GM12878 (cell line): ENCODE measurements around the gene TCF15. TPM values are rescaled to one million over a fixed set of nuclear protein-coding genes. Genes with fewer than 3 reads are reported as not detected.

Experiments used
- ATAC-seq: fragments of 200-7000 bp; cut with Tn5 transposase; 3 replicates; pipeline ENCODE4 v1.9.1; 2020; ENCODE audit warnings: mild to moderate bottlenecking, moderate library complexity
- BruUV-seq: library from RNA; stranded (reverse); fragments of 400-500 nt; replicated peaks from 2 replicates; lab custom pipeline; 2021; lab: Mats Ljungman, UMichigan
- CTCF ChIA-PET: fragments of 300-600 bp; sonication (Branson Sonifier 250); formaldehyde crosslinking; extraction: SDS; loops from one replicate; lab custom pipeline; 2021; ENCODE audit warnings: inconsistent platforms; lab: Yijun Ruan, JAX
- POLR2A ChIA-PET: fragments of 350-600 bp; formaldehyde crosslinking; extraction: SDS; loops from one replicate; lab custom pipeline; 2021; ENCODE audit warnings: inconsistent platforms; lab: Charles Lee
- RAD21 ChIA-PET: fragments of 300-600 bp; sonication (Branson Sonifier 250); formaldehyde crosslinking; loops from one replicate; lab custom pipeline; 2023; ENCODE audit warnings: antibody characterized with exemption; ENCODE audit not compliant: unreplicated experiment; lab: Charles Lee
- SMC1A ChIA-PET: fragments of 300-600 bp; sonication (Branson Sonifier 250); formaldehyde crosslinking; loops from one replicate; lab custom pipeline; 2023; ENCODE audit not compliant: unreplicated experiment, uncharacterized antibody; lab: Charles Lee
- DNase-seq: peaks from one replicate; pipeline ENCODE4 v3.0.0-alpha.2; 2011; ENCODE audit warnings: low read depth, low spot score
- FAIRE-seq: peaks from 3 replicates; lab custom pipeline; 2011; peaks lifted over from hg19 to GRCh38; lab: Jason Lieb, UNC
- H2AFZ ChIP-seq: 2 replicates; pipeline ENCODE4 v1.6.0; 2011; ENCODE audit warnings: low read depth, low read length, control low read depth; ENCODE audit not compliant: control insufficient read depth
- H3K27ac ChIP-seq: 2 replicates; pipeline ENCODE4 v1.5.1; 2011; ENCODE audit warnings: control low read depth; ENCODE audit not compliant: control insufficient read depth, insufficient read depth
- H3K27me3 ChIP-seq, 2 experiments: replicated peaks in 1 of 2; 2 replicates each; pipeline versions ENCODE4 v1.6.0 to v1.6.1; 2011; ENCODE audit warnings: low read length in 1 of 2; ENCODE audit not compliant: control insufficient read depth in 2 of 2, insufficient read depth in 2 of 2
- H3K36me3 ChIP-seq, 2 experiments: 2 replicates each; pipeline ENCODE4 v1.5.1; 2011; ENCODE audit warnings: low read length in 1 of 2; ENCODE audit not compliant: control insufficient read depth in 2 of 2, insufficient read depth in 2 of 2
- H3K4me1 ChIP-seq: 2 replicates; pipeline ENCODE4 v1.6.1; 2011; ENCODE audit warnings: mild to moderate bottlenecking, low read length, moderate library complexity, mixed read lengths; ENCODE audit not compliant: control insufficient read depth, insufficient read depth
- H3K4me2 ChIP-seq: 2 replicates; pipeline ENCODE4 v1.6.0; 2011; ENCODE audit warnings: control low read depth; ENCODE audit not compliant: control insufficient read depth, insufficient read depth
- H3K4me3 ChIP-seq: fragments of 200-600 bp; sonication (generic); 2 replicates; pipeline ENCODE4 v1.5.1; 2016
- H3K79me2 ChIP-seq: 2 replicates; pipeline ENCODE4 v1.6.0; 2011; ENCODE audit warnings: low read length; ENCODE audit not compliant: control insufficient read depth, insufficient read depth
- H3K9ac ChIP-seq: 2 replicates; pipeline ENCODE4 v1.8.0; 2011; ENCODE audit warnings: low read length, control low read depth, mixed read lengths; ENCODE audit not compliant: control insufficient read depth, insufficient read depth
- H3K9me3 ChIP-seq: replicated peaks from 3 replicates; pipeline ENCODE4 v1.5.1; 2011; ENCODE audit warnings: mild to moderate bottlenecking, low read length; ENCODE audit not compliant: control insufficient read depth, insufficient read depth
- H4K20me1 ChIP-seq: 2 replicates; pipeline ENCODE4 v1.6.0; 2011; ENCODE audit not compliant: control insufficient read depth, insufficient read depth
- NR2C2 ChIP-seq: IDR thresholded peaks from 2 replicates; pipeline ENCODE4 v1.6.1; 2011; ENCODE audit warnings: borderline replicate concordance, low read depth; ENCODE audit not compliant: control insufficient read depth, insufficient read length
- RCOR1 ChIP-seq: conservative IDR thresholded peaks from 2 replicates; pipeline ENCODE4 v1.6.1; 2012; ENCODE audit warnings: low read depth, low read length, improper control_type of control experiment
- ZNF24 ChIP-seq: fragments of 450-650 bp; IDR thresholded peaks from 2 replicates; pipeline ENCODE4 v1.6.1; 2017; ENCODE audit warnings: antibody characterized with exemption, mild to moderate bottlenecking
- WGBS: methylation state at CpG from one replicate; pipeline ENCODE4 v1.1.6; 2016; ENCODE audit warnings: low lambda C conversion rate; ENCODE audit not compliant: insufficient replicate concordance, insufficient coverage; ENCODE audit errors: missing lambda C conversion rate; 5-methylcytosine and 5-hydroxymethylcytosine counted together
- in situ Hi-C: fragments of 300-500 bp; cut with MboI; formaldehyde crosslinking; loops from 9 replicates; pipeline ENCODE4 v1.14.3; 2018; ENCODE audit warnings: mixed read lengths
- intact Hi-C: fragments of 100-400 bp; cut with micrococcal nuclease; formaldehyde crosslinking; loops from one replicate; pipeline ENCODE4 v1.14.2; 2022; ENCODE audit not compliant: unreplicated experiment
- polyA plus RNA-seq, 11 experiments: library from polyadenylated mRNA; depleted of rRNA in 4 of 11; unstranded in 6 of 11; stranded (reverse) in 5 of 11; fragments of >200 nt; fragmentation: Nextera tagmentation in 4 of 11; fragmentation: Illumina TruSeq in 1 of 11; extraction: Ambion mirVana in 4 of 11; extraction: Trizol in 1 of 11; gene quantifications; 1 replicate in 1 of 11; 2 replicates in 10 of 11; pipeline versions ENCODE4 v1.2.1 to v1.2.3, GENCODE V29; 2011 to 2016; ENCODE audit warnings: inconsistent platforms in 2 of 11, missing spikeins in 2 of 11, low read depth in 1 of 11
- total RNA-seq, 4 experiments: library from RNA; depleted of rRNA in 3 of 4; stranded (reverse); fragments of >200 nt in 3 of 4; fragmentation: Illumina TruSeq in 1 of 4; extraction: Trizol in 1 of 4; gene quantifications; 2 replicates each; pipeline versions ENCODE4 v1.2.1 to v1.2.3, GENCODE V29; 2013 to 2021
- TF ChIP-seq, protein P1 (sequence below), 3 experiments: IDR thresholded peaks in 2 of 3; conservative IDR thresholded peaks in 1 of 3; 2 replicates each; pipeline ENCODE4 v1.5.1; 2011; ENCODE audit warnings: low read depth in 3 of 3, low read length in 3 of 3, mild to moderate bottlenecking in 3 of 3, control low read depth in 2 of 3, moderate library complexity in 2 of 3, inconsistent platforms in 1 of 3, mixed read lengths in 1 of 3; ENCODE audit not compliant: control insufficient read depth in 2 of 3, insufficient read depth in 1 of 3; ENCODE audit errors: extremely low read depth in 1 of 3
- TF ChIP-seq, protein P2 (sequence below): fragments of 450-650 bp; formaldehyde crosslinking; IDR thresholded peaks from 2 replicates; pipeline ENCODE4 v1.4.0; 2022; ENCODE audit warnings: mild to moderate bottlenecking, moderate library complexity

Gene TCF15
- total and polyA plus RNA-seq, 10 of the 15 experiments (the other 5 are each of a cell fraction or from before 2014, with no cell fraction given): 0.08 TPM; not detected in 9

DNA sequence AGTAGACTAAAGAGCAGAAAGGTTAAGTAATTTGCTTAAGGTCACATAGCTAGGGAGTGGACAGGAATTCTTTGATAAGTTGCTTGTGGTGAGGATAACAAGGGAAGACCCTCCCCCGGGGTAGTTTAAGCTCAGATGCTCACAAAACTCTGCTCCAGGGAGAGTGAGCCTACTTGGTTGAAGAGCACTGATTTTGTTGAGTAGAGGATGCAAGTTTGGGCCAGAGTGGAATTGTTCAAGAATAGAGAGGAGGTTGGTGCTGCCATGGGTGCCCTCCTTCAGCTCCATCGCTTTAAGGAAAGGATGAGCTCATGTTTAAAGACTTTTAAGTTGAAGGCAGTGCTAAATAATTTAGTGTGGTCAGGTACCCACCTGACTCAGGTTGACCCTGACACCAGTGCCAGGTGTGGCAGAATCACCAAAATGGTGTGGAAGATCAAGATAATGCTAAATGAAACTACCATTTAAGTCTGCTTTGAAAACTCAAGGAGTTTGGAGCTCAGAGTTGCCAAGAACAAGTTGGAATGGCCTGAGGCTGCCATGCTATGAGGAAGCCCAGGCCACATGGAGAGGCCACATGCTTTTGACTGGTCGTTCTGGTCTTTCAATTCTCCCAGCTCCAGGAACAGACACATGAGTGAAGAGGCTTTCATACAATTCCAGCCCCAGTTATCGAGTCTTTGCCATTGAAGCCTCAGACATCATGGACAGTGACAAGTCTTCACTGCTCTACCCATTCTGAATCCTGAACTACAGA, 8.0 kb upstream of the TCF15 start (continued):
- TF ChIP-seq, protein P1, sequence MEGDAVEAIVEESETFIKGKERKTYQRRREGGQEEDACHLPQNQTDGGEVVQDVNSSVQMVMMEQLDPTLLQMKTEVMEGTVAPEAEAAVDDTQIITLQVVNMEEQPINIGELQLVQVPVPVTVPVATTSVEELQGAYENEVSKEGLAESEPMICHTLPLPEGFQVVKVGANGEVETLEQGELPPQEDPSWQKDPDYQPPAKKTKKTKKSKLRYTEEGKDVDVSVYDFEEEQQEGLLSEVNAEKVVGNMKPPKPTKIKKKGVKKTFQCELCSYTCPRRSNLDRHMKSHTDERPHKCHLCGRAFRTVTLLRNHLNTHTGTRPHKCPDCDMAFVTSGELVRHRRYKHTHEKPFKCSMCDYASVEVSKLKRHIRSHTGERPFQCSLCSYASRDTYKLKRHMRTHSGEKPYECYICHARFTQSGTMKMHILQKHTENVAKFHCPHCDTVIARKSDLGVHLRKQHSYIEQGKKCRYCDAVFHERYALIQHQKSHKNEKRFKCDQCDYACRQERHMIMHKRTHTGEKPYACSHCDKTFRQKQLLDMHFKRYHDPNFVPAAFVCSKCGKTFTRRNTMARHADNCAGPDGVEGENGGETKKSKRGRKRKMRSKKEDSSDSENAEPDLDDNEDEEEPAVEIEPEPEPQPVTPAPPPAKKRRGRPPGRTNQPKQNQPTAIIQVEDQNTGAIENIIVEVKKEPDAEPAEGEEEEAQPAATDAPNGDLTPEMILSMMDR (IDR thresholded peaks at IDR 0.05 in 2 of 3, conservative IDR thresholded peaks at IDR 0.05 in 1 of 3; ENCODE audit: control insufficient read depth in 2 of 3, extremely low read depth in 1 of 3, insufficient read depth in 1 of 3, low read depth in 3 of 3, low read length in 3 of 3): no peak
- no peak for TF ChIP-seq NR2C2

DNA sequence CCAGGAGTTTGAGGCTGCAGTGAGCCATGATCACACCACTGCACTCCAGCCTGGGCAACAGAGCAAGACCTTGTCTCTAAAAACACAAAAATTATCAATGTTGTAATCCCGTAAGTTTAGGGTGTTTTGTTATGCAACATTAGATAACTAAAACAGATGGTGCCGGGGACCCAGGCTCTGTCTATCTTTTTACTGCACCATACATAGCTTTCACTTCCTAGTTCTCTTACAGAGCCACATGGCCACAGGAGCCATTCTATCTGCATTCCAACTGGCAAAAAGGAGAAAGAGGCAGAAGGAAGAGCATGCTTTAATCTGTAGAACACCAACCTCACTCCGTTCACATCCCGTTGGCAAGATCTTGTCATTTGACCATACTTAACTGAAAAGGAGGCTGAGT, 5.4 kb upstream of the TCF15 start:
- RAD21 ChIA-PET: no interaction called here
- BruUV-seq: no TSS peak
- POLR2A ChIA-PET: no interaction called here
- WGBS: 50% methylated on average over 4 of the region's 4 CpGs
- Histone ChIP-seq H3K27me3 (peaks cover 11 to 24% of the 10 kb centered on the region in 2 experiments), H2AFZ (no peak overlapping the region), H3K36me3 (no peaks in the 10 kb centered on the region), H3K79me2 (no peaks in the 10 kb centered on the region), H4K20me1 (no peaks in the 10 kb centered on the region), H3K27ac (no peak overlapping the region), H3K9me3 (peaks cover 4% of the 10 kb centered on the region), H3K4me3 (no peak overlapping the region), H3K4me2 (no peak overlapping the region; the same call in 1 of the 2 replicates), H3K9ac (no peak overlapping the region), H3K4me1 (peaks cover 6% of the 10 kb centered on the region; the same call in 1 of the 2 replicates)
- CTCF ChIA-PET: interaction anchor here (0.6 kb wide), 1 partner anchor 889 kb away, joined by 3 read pairs; no protein-coding TSS in a partner anchor
- intact Hi-C loops (no loop called here), in situ Hi-C loops (no loop called here)
- peak; percentile 27; the same call in 1 of the 3 replicates for ATAC-seq
- peak; percentile 76 for FAIRE-seq
- no peak for DNase-seq
- SMC1A ChIA-PET: interaction anchor here (1.0 to 1.1 kb wide), 2 partner anchors 26 to 53 kb away, joined by 3 read pairs; no protein-coding TSS in a partner anchor
- TF ChIP-seq RCOR1: no peak
- TF ChIP-seq ZNF24: peak; percentile 57; the same call in 1 of the 2 replicates
- TF ChIP-seq, protein P2, sequence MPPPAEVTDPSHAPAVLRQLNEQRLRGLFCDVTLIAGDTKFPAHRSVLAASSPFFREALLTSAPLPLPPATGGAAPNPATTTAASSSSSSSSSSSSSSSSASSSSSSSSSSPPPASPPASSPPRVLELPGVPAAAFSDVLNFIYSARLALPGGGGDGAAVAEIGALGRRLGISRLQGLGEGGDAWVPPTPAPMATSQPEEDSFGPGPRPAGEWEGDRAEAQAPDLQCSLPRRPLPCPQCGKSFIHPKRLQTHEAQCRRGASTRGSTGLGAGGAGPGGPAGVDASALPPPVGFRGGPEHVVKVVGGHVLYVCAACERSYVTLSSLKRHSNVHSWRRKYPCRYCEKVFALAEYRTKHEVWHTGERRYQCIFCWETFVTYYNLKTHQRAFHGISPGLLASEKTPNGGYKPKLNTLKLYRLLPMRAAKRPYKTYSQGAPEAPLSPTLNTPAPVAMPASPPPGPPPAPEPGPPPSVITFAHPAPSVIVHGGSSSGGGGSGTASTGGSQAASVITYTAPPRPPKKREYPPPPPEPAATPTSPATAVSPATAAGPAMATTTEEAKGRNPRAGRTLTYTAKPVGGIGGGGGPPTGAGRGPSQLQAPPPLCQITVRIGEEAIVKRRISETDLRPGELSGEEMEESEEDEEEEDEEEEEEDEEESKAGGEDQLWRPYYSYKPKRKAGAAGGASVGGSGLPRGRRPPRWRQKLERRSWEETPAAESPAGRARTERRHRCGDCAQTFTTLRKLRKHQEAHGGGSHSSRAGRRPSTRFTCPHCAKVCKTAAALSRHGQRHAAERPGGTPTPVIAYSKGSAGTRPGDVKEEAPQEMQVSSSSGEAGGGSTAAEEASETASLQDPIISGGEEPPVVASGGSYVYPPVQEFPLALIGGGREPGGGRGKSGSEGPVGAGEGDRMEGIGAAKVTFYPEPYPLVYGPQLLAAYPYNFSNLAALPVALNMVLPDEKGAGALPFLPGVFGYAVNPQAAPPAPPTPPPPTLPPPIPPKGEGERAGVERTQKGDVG: no peak
